ENCODE data around the gene ACTN1.

DNA sequence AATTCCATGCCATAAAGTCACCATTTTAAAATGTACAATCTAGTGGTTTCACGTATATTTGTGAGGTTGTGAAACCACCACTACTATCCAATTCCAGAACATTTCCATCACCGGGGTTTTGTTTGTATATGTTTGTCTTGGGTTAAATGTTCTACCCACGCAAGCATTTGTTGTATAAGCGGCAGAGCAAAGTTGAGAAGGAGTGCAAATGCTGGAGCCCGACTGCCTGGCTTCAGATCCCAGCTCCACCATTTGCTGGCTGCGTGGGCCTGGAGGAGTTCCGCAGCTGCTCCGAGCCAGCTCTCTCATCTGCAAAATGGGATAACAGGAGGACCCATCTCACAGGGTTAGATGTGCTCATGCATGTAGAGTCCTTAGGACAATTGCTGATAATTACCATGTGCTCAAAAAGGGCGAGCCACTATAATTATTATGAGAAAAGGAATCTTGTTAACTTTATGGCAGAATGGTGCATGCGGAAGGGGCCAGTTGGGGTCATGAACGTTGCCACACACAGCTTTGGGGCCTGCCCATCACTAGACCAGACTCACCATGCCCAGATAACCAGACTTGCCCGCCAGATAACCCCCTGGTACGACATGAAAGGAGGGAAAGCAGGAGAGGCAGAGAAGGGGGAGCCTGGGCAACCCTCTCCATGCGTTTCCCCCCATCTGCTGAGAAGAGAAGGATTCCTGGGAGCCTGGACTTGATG lies 6.4 kb downstream of the ACTN1 start:
- TF ChIP-seq, protein P1, sequence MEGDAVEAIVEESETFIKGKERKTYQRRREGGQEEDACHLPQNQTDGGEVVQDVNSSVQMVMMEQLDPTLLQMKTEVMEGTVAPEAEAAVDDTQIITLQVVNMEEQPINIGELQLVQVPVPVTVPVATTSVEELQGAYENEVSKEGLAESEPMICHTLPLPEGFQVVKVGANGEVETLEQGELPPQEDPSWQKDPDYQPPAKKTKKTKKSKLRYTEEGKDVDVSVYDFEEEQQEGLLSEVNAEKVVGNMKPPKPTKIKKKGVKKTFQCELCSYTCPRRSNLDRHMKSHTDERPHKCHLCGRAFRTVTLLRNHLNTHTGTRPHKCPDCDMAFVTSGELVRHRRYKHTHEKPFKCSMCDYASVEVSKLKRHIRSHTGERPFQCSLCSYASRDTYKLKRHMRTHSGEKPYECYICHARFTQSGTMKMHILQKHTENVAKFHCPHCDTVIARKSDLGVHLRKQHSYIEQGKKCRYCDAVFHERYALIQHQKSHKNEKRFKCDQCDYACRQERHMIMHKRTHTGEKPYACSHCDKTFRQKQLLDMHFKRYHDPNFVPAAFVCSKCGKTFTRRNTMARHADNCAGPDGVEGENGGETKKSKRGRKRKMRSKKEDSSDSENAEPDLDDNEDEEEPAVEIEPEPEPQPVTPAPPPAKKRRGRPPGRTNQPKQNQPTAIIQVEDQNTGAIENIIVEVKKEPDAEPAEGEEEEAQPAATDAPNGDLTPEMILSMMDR (conservative IDR thresholded peaks at IDR 0.05; ENCODE audit: low read depth, low read length), result no peak
- TF ChIP-seq EZH2 (IDR thresholded peaks at IDR 0.05; ENCODE audit: borderline replicate concordance, low read depth, low read length, poor library complexity, severe bottlenecking), result no peak
